ENCODE data around the gene SPC24. TPM values are rescaled to one million over a fixed set of nuclear protein-coding genes. Genes with fewer than 3 reads are reported as not detected.

Gene SPC24
- total RNA-seq, 4 donors from 2014 or later = 4.2 to 6.8 (median 5.7) TPM

GRCh38 chr19:11173516-11174155 is 18.1 kb upstream of the SPC24 start:
- Histone ChIP-seq H3K27ac (peak overlapping the region in 3 of 4 donors; percentile 56 to 95 (median 86)), H3K9me3 (no peaks in the 10 kb centered on the region), H3K27me3 (no peaks in the 10 kb centered on the region), H3K4me3 (no peak overlapping the region), H3K36me3 (peaks cover 0 to 100% of the 10 kb centered on the region in 2 donors), H3K4me1 (peaks cover 0 to 61% (median 9%) of the 10 kb centered on the region in 3 donors)
- TF ChIP-seq CTCF (IDR thresholded peaks at IDR 0.05) (no peak), POLR2A (IDR thresholded peaks at IDR 0.05) (no peak), POLR2AphosphoS5 (IDR thresholded peaks at IDR 0.05) (no peak), EP300 (IDR thresholded peaks at IDR 0.05) (no peak)
- ATAC-seq = no peak
- 64 to 76% methylated on average over 3 to 5 of the region's 8 CpGs for WGBS, 2 donors (ENCODE audit: low coverage in 1 of 2)

GRCh38 chr19:11172576-11172975 is 17.0 kb upstream of the SPC24 start:
- no peaks in the 10 kb centered on the region for H3K9me3 ChIP-seq
- peak overlapping the region in 3 of 4 donors; percentile 56 to 95 (median 86) for H3K27ac ChIP-seq
- ATAC-seq = no peak
- WGBS, 2 donors (ENCODE audit: low coverage in 1 of 2) = 47% methylated on average over 2 of the region's 6 CpGs; no CpG with 5 or more reads in 1 of the 2 donors
- H3K36me3 ChIP-seq = peaks cover 0 to 100% of the 10 kb centered on the region in 2 donors
- no peaks in the 10 kb centered on the region for H3K27me3 ChIP-seq
- no peak overlapping the region for H3K4me3 ChIP-seq
- peaks cover 0 to 61% (median 9%) of the 10 kb centered on the region in 3 donors for H3K4me1 ChIP-seq
- TF ChIP-seq CTCF (IDR thresholded peaks at IDR 0.05) (no peak), POLR2A (IDR thresholded peaks at IDR 0.05) (no peak)

GRCh38 chr19:11171144-11171543 is 15.6 kb upstream of the SPC24 start:
- Histone ChIP-seq H3K27me3 (no peaks in the 10 kb centered on the region), H3K4me1 (peaks cover 0 to 75% (median 16%) of the 10 kb centered on the region in 3 donors), H3K9me3 (no peaks in the 10 kb centered on the region), H3K27ac (peak overlapping the region; percentile 19 to 95 (median 84)), H3K36me3 (peaks cover 0 to 100% of the 10 kb centered on the region in 2 donors), H3K4me3 (no peak overlapping the region)
- WGBS, 2 donors (ENCODE audit: low coverage in 1 of 2) = 20 to 31% methylated on average over 3 to 5 of the region's 5 CpGs
- TF ChIP-seq POLR2A (IDR thresholded peaks at IDR 0.05) (no peak), POLR2AphosphoS5 (IDR thresholded peaks at IDR 0.05) (no peak), EP300 (IDR thresholded peaks at IDR 0.05) (no peak), CTCF (IDR thresholded peaks at IDR 0.05) (no peak)
- no peak for ATAC-seq

GRCh38 chr19:11169896-11170678 is 14.5 kb upstream of the SPC24 start:
- ATAC-seq = peak; percentile 20
- TF ChIP-seq EP300 (IDR thresholded peaks at IDR 0.05) = no peak
- TF ChIP-seq POLR2AphosphoS5 (IDR thresholded peaks at IDR 0.05) = peak; percentile 60
- H3K4me3 ChIP-seq = no peak overlapping the region
- peak overlapping the region in 3 of 4 donors; percentile 81 to 95 (median 86) for H3K27ac ChIP-seq
- no peaks in the 10 kb centered on the region for H3K27me3 ChIP-seq
- 68 to 72% methylated on average over 9 to 12 of the region's 31 CpGs for WGBS, 2 donors (ENCODE audit: low coverage in 1 of 2)
- H3K4me1 ChIP-seq = peaks cover 5 to 85% (median 26%) of the 10 kb centered on the region in 3 donors
- H3K36me3 ChIP-seq = peaks cover 0 to 95% of the 10 kb centered on the region in 2 donors
- no peaks in the 10 kb centered on the region for H3K9me3 ChIP-seq

- peaks cover 0 to 87% of the 10 kb centered on the region in 2 donors for H3K36me3 ChIP-seq
- H3K27me3 ChIP-seq = no peaks in the 10 kb centered on the region
- no peak overlapping the region for H3K4me3 ChIP-seq
- ATAC-seq = peak; percentile 8
- peak overlapping the region; percentile 21 to 95 (median 84) for H3K27ac ChIP-seq
- 45 to 60% methylated on average over 2 to 5 of the region's 7 CpGs for WGBS, 2 donors (ENCODE audit: low coverage in 1 of 2)
- H3K9me3 ChIP-seq = no peaks in the 10 kb centered on the region
- peaks cover 8 to 98% (median 37%) of the 10 kb centered on the region in 3 donors for H3K4me1 ChIP-seq
- TF ChIP-seq EP300 (IDR thresholded peaks at IDR 0.05) (no peak), POLR2AphosphoS5 (IDR thresholded peaks at IDR 0.05) (peak; percentile 77)
These were observed 13.0 kb upstream of the SPC24 start for GRCh38 chr19:11168568-11168967.

All from gastroesophageal sphincter (tissue), 4 donors.